ENCODE results near the gene BUD23. TPM values are rescaled to one million over a fixed set of nuclear protein-coding genes. Genes with fewer than 3 reads are reported as not detected.
"Not testable (repeated sequence)": the region's sequence is repeated elsewhere in the genome, so short reads cannot be mapped to it uniquely, and the experiment has no call there.

The BUD23 gene
- total RNA-seq, 1 experiment from 2014 or later, result 78.1 TPM

DNA sequence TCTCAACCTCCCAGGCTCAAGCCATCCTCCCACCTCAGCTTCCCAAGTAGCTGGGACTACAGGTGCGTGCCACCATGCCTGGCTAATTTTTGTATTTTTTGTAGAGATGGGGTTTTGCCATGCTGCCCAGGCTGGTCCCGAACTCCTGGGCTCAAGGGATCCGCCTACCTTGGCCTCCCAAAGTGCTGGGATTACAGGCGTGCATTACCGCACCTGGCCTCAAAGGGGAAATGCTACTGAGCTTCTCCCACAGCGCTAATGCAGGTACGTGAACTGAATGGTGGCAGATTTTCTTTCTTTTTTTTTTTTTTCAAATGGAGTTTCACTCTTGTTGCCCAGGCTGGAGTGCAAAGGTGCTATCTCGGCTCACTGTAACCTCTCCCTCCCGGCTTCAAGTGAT, 7.3 kb upstream of the BUD23 start:
- H3K23me2 ChIP-seq (ENCODE audit: insufficient read length, low read depth, low read length, poor library complexity, severe bottlenecking); H3K4me1 ChIP-seq (ENCODE audit: insufficient read depth, low read length); H3K79me2 ChIP-seq (ENCODE audit: insufficient read depth, low read length); H2AK5ac ChIP-seq (ENCODE audit: insufficient read length, low read length); H3K27ac ChIP-seq (ENCODE audit: insufficient read length, low read depth, low read length); H2BK120ac ChIP-seq (ENCODE audit: low read depth, low read length, poor library complexity, severe bottlenecking); H4K91ac ChIP-seq (ENCODE audit: insufficient read length, low read depth, low read length); H4K5ac ChIP-seq (ENCODE audit: insufficient read length, low read depth, low read length); H3K9ac ChIP-seq (ENCODE audit: extremely low read depth, insufficient read length, low read length); H3T11ph ChIP-seq (ENCODE audit: low read length); H3K79me1 ChIP-seq (ENCODE audit: insufficient read depth, low read depth, low read length, poor library complexity, severe bottlenecking); H3K4me2 ChIP-seq (ENCODE audit: insufficient read depth, insufficient read length, low read length); H3K9me3 Mint-ChIP-seq; H4K8ac ChIP-seq (replicated peaks; ENCODE audit: insufficient read length, low read depth, low read length); H3K4me3 Mint-ChIP-seq; H2BK15ac ChIP-seq (ENCODE audit: low read depth, low read length); H3K14ac ChIP-seq (ENCODE audit: insufficient read depth, low read length); H3K4ac ChIP-seq (ENCODE audit: low read depth, low read length); H2BK12ac ChIP-seq (ENCODE audit: insufficient read length, low read depth, low read length); H3K27me3 Mint-ChIP-seq (ENCODE audit: low read depth); H2AFZ ChIP-seq (ENCODE audit: low read length); H3K18ac ChIP-seq (ENCODE audit: insufficient read length, low read depth, low read length); H2BK5ac ChIP-seq (ENCODE audit: insufficient read length, low read length); H3K27me3 ChIP-seq (ENCODE audit: insufficient read depth, low read length); H3K9me3 ChIP-seq (ENCODE audit: control insufficient read depth, low read depth, low read length); H4K20me1 ChIP-seq (ENCODE audit: control insufficient read depth, insufficient read depth, insufficient read length); H3K56ac ChIP-seq (ENCODE audit: insufficient read length, low read depth, low read length); H2BK20ac ChIP-seq (ENCODE audit: low read depth, low read length, poor library complexity, severe bottlenecking); H3K23ac ChIP-seq (ENCODE audit: insufficient read length, low read depth, low read length): not testable (repeated sequence)
- no CpG with 5 or more reads among the region's 9 CpGs for WGBS (ENCODE audit: extremely low coverage, insufficient read length, low lambda C conversion rate)
- peak; percentile 60 for DNase-seq
- H3K27ac Mint-ChIP-seq, result peak overlapping the region in 1 of 3 experiments; percentile 40; a peak in 1 of 7 replicates
- peaks cover 13 to 30% (median 17%) of the 10 kb centered on the region in 3 experiments for H3K36me3 Mint-ChIP-seq (ENCODE audit: insufficient read depth in 1 of 3, low read depth in 3 of 3)
- TF ChIP-seq, protein P1, sequence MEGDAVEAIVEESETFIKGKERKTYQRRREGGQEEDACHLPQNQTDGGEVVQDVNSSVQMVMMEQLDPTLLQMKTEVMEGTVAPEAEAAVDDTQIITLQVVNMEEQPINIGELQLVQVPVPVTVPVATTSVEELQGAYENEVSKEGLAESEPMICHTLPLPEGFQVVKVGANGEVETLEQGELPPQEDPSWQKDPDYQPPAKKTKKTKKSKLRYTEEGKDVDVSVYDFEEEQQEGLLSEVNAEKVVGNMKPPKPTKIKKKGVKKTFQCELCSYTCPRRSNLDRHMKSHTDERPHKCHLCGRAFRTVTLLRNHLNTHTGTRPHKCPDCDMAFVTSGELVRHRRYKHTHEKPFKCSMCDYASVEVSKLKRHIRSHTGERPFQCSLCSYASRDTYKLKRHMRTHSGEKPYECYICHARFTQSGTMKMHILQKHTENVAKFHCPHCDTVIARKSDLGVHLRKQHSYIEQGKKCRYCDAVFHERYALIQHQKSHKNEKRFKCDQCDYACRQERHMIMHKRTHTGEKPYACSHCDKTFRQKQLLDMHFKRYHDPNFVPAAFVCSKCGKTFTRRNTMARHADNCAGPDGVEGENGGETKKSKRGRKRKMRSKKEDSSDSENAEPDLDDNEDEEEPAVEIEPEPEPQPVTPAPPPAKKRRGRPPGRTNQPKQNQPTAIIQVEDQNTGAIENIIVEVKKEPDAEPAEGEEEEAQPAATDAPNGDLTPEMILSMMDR (conservative IDR thresholded peaks at IDR 0.05), result peak; percentile 47; the same call in 2 of the 3 replicates
- H3K4me1 Mint-ChIP-seq, result peaks cover 2 to 13% of the 10 kb centered on the region in 2 experiments
